GM19238 (cell line): ENCODE data around the gene ADM2.
A peak's percentile ranks its signal among the peaks of the same experiment; 100 is the strongest.
"Not testable (repeated sequence)": the region's sequence is repeated elsewhere in the genome, so short reads cannot be mapped to it uniquely, and the experiment has no call there.

Experiments
- DNase-seq: peaks from one replicate; pipeline ENCODE4 v3.0.0; 2011; ENCODE audit warnings: low spot score; ENCODE audit not compliant: insufficient read length

Gene ADM2

DNA sequence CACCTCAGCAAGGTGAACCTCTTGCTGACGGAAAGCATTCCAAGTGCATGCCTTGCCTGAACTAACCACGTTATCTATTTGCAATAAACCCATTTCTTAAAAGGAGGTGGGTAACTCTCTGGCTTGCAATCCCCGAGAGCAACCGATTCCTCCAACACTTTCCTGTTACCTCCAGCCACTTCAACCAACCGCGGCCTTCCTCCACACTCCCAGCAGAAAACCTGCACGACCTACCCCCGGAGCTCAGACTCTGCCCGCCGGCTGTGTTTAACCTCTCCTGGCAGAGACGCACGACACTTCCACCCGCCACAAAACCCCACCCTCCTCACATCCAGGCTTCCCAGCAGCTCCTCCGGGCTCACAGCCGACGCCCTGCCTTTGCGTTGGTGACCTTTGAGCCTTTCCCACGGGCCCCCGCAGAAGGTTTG lies 43.3 kb downstream of the ADM2 start:
- DNase-seq: no peak

DNA sequence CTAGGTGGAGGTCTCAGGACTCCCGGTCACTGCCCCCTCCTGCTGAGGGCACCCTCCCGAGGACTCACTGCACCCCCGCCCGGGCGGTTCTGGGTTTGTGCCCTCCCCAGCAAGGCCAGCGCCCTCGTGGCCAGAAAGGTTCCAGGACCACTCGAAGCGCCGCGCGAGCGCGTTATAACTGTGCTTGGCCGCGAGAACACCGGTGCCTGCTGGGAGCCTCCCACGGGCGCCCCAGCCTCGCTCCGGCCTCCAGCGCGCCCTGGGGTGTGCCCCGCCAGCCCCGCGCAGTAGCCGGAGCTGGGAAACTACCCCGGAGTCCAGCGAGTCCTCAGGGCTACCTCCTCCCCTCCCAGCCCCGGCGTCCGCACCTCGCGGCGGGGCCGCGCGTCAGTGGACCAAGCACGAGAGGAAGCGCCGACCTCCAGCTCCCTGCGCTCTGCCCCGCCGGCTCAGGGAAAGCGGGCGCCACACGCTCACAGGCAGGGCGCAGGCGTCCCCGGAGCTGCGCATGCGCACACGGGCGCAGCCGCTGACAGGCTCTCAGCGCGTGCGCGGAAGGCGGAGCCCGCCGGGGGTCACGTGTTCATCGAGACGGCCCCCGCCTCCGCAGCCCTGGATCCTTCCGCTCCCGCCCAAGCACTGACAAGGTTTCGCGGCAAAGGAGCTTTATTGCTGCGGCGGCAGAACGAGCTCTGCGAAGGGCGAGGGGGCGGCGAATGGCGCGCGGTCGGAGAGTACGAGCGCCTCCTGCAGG lies 43.9 kb downstream of the ADM2 start, which contains the start of gene SCO2:
Gene SCO2, minus strand, starts transcription at position 495 of the 754 bp plus-strand sequence. CDS start 1,187 bp downstream, outside the sequence.
- DNase-seq: peak; percentile 98

DNA sequence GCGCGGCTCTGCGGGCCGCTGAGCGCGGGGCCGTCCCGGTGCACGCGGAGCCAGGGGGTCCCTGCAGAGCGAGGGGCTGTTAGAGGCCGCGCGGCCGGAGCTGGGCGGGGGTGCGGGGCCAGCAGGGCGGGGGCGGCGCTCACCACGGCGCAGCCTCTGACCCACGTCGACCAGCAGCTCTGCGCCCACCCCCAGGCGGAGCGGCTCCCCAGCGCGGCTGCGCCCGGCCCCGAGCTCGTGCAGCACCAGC lies 44.4 kb downstream of the ADM2 start:
- DNase-seq: peak; percentile 57

DNA sequence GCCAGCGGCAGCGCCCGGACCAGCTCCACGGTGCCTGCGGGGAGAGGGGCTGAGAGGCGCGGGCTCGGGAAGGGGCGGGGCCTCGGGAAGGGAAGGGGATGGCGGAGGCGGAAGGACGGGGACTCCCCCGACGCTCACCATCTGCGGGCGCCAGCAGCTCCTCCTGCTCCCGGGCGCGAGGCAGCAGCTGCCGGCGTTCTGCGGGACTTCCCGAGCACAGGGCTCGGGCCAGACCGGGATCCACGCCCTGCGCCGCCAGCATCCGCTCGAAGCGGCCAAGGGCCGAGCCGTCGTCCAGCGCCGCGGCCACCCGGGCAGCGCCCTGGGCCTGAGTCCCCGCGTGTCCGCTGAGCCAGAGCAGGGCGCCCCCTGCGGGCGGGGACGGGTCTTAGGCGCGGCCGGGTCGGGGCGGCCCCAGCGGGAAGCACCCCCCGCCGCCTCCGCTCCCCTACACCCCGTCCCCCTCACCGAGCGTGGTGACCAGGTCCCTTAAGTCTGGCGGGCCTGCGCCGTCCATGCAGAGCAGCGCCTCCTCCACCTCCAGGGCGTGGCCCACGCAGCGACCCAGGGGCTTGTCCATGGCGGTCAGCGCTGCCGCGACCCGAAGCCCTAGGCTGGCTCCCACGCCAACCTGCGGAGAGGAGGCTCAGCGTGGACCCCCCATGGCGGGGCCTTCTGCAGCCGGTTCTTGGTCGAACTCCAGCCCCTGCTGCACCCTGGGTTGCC lies 44.9 kb downstream of the ADM2 start:
- peak; percentile 87 for DNase-seq

DNA sequence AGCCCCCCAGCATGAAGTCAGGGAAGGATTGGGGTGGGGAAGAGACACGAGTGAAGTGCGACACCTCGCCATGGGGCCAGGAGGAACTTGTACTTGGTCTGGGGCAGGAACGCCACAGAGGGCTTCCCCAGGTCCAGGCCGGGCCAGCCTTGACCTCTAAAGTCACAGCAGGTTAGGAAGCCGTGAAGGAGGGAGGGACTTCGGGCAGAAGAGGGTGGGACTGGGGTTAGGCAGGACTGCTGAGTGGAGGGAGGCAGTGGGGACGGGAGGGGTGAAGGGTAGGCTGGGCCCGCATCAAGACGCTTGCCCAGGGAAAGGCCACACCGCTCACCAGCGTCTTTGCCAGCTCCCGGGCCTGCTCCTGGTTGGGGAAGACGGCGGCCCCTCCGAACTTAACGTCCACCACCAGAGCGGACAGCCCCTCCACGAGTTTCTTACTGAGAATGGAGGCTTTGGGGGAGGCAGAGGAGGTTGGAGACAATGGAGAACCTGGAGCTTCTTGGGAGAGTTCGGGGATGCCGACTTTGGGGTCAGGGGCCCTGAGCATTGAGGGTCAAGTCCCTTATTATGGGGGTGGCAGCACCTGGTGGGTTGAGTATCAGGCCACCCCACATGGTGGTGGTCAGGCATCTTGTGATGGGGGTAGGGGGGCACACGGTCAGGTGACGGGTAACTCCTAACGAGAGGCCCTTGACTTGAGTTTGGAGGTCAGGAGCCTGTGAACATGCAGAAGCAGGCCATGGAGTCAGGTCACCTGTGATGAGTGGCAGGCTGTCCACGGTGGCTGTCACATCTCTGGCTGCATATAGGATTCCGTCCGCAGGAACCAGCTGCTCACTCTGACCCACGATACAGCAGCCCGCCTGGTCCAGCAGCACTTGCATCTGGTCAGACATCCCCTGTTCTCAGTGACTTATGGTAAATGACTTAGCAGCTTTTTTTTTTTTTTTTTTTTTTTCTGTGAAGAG lies 45.8 kb downstream of the ADM2 start:
- DNase-seq: peak; percentile 71

DNA sequence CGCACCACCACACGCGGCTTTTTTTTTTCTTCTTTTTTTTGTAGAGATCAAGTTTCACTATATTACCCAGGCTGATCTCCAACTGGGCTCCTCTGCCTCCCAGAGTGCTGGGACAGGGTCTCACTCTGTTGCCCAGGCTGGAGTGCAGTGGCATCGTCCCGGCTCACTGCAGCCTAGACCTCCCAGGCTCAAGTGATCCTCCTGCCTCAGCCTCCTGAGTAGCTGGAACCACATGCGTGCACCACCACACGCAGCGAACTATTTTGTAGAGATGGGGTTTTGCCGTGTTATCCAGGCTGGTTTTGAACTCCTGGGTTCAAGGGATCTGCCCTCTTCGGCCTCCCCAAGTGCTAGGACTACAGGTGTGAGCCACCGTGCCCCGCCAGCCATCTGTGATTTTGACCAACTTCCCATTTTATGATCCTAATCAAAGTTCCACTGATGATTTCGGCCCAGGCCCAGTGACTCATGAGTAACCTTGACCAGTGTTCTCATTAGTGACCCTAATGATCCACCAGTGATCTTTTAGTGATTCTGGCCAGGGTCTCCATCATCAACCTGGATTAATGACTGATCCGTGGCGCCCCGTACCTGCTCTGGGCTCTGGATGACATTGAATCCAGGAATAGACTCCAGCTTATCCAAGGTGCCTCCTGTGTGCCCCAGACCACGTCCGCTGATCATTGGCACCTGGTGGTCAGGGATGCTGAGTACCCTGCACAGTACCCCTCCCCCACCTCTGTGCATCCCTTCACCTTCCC lies 46.8 kb downstream of the ADM2 start:
- DNase-seq: no peak

DNA sequence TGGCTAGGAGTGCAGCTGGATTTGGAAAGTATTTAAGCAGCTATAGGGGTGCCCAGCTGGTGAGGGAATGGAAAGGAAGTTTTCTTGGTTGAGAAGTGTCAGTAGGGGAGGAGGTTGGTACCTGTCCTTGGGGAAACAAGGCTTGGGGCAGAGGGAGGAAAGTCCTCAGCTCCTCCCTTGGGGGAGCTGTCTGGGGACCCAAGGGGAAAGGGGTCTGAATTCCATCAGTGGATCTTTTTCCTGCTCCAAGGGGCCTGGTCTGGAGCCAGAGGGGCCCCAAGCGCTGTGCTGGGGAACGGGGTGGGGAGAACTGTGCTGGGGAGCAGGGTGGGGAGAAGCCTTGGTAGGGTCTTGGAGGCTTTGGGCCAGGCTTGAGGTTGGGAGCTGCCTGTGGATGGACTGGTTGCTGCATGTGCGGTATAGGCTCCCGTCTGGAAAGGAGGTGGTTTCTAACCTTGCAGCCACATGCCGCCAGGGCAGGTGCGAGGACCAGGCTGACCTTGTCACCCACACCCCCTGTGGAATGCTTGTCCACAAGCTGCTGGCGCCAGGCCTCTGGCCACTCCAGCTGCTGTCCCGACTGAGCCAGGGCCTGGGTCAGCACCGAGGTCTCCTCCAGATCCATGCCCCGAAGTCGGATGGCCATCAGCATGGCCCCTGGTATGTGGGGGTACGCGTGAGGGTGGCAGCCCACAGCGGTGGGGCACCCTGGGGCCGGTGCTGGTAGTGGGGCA lies 47.5 kb downstream of the ADM2 start:
- DNase-seq: no peak

DNA sequence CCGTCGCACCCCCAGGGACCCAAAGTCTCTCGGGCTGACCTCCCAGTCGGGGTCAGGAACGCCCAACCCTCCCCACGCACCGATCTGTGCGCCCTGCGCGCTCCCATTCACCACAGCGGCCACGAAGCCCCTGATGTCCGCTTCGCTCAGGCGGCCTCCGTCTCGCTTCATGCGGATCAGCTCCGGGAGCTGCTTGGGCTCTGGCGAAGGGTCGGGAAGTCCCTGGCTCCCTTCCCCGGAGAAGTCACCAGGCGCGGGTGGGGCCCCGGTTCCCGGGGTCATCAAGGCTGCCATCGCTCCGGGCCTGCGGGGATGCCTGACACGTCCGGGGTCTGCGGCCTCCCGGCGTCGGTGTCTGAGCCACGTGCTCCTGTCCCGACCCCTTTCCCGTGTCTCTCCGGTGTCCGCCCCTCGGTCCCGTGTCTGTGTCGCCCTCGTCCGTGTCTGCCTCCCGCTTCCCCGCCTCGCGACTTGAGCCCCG lies 48.1 kb downstream of the ADM2 start:
- DNase-seq: no peak

DNA sequence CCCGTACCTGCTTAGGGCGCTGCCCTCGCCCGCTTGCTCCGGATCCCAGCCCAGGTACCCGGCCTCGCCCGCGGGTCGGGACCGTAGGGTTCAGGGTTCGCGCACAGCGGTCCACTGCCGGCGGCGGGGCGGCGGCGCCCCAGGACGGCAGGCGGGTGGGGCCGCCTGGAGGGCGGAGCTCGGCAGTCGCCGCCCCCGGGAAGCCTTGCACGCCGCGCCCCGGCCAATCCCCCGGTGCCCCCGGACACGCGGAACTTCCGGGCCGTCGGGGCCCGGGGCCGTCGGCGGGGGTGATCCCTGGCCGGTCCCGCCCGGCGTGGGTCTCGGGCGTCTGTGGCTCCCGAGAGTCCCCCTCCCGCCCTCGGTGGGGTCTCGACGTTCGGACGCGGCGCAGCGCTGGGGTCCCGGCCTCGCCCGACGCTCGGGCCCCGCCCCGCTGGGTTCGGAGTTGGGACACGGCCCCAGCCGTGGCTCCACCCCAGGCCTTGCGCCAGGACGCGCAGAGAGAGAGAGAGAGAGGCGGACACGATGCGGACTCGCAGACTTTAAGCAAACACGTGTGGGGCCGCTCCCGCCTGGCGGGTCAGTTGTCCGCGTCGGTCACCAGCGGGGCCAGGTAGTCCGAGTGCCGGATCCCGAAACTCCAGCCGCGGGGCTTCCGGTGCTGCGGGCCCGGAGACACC lies 48.7 kb downstream of the ADM2 start, which contains the start of gene TYMP:
Gene TYMP, minus strand, starts transcription at position 116 of the 683 bp plus-strand sequence. CDS start 303 bp downstream, outside the sequence.
- DNase-seq: peak; percentile 71

DNA sequence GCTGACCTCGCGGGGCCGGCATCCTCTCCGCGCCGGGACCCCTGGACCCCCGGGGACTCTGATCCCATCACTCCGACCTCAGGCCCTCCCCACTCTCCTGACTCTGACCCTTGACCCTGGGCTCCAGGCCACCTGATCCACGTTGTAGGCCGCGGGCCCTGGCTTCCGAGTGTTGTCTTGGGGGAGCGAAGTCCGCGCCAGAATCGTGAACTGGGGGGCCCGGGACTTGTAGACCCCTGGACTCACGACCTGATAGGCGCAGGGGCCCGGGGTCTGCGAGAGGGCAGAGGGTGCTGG lies 49.2 kb downstream of the ADM2 start:
- DNase-seq: no peak

DNA sequence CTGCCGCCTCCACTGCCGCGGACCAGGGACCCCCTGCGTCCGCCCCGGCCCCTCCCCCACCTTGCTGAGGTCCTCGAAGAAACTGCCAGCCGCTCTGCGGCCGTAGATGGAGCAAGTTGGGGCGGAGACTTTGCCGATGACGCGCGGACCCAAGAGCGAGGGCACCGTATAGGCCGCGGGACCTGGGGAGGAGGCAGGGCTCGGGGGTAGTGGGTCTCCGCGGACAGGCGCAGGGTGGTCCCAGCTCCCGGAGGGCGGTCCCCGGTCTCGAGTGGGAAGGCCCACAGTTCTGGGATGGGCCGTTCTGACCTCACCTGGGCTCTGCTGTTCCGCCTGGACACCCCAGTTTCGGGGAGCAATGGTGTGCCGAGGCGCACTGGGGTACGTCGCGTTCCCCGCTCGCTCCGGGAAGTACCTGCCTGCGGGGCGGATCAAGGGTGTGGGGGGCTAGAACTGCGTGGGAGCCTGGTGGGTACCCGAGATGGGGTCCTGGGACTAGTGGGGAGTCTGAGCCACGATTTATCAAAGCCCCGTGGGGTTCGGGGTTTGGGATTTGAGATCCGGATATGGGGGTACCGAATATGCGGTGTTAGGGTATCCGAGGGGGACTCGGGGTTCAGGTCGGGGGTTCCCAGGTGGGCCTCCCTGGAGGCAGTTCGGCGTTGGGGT lies 49.7 kb downstream of the ADM2 start:
- DNase-seq: peak; percentile 76

DNA sequence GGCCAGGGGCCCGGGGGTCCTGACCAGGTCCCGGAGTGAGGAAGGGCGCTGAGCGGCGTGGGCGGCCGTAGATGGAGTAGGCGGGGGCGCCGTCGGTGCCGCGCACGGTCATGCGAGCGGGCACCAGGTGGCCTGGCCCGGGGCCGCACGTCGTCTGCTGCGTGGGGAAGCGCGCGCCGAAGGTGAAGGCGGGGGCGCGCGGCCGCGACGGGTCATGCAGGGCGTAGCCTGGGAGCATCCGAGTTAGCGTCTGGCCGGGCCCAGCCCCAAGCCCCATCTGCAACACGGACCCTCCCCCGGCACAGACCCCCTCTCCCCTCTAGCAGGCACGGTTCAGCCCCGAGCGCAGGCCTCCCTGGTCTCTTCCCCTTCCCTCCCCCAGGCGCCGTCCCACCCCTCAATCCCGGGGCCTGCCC lies 50.2 kb downstream of the ADM2 start:
- DNase-seq: peak; percentile 65

DNA sequence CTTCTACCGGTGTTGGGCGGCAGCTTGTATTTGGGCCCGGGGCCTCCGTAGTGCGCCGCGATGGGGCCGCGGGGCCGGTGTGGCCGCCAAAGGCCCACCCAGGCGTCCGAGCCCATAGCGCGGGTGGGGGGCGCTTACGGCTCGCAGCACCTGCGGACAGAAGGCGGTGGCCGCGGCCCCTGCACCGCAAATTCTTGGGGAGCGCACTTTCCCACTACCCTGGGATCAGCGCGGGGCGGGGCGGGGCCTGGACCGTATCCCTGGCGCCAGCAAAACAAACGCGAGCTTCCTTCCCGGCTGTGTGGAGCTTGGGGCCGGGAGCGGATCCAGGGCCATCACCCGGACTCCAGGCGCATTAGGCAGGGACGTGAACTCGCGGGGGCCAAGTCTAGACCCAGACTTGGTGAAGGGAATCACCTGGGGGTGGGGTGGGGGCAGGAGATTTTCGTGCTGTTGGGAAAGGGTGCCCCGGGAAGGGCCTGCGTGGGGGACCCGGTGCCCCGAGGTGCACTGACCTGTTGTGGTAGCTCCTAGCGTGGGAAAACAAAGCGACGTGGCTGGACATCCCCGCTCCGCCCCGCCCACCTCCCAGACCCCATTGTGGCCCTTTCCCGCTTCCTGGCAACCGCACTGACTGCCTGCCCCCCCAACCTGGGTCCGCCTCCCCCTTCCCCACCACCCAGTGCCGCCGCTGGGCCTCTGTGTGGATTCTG lies 50.8 kb downstream of the ADM2 start:
- DNase-seq: no peak

DNA sequence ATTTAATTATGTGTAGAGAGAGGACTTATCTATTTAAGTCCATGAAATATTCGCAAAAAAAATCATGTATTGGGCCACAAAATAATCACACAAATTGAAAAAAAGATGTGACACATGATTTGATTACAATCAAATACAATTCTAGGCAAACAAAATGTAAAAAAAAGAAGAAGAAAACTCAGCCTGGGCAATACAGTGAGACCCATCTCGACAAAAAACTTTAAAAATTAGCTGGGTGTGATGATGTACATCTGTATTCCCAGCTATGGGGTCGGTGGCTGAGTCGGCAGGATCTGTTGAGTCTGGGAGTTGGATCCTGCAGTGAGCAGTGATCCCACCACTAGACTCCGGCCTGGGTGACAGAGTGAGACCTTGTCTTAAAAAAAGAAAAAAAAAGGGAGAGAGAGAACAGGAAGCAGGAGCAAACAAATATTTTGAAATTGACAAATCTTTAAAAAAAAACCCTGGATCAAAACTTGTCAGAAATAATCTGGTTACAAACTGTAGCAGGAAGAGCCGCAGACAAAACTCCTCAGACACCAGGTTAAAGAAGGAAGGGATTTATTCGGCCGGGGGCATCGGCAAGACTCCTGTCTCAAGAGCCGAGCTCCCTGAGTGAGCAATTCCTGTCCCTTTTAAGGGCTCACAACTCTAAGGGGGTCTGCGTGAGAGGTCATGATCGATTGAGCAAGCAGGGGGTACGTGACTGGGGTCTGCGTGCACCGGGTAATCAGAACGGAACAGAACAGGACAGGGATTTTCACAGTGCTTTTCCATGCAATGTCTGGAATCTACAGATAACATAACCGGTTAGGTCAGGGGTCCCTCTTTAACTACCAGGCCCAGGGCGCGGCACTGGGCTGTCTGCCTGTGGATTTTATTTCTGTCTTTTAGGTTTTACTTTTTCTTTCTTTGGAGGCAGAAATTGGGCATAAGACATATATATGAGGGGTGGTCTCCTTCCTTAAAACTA lies 51.8 kb downstream of the ADM2 start:
- no peak for DNase-seq

DNA sequence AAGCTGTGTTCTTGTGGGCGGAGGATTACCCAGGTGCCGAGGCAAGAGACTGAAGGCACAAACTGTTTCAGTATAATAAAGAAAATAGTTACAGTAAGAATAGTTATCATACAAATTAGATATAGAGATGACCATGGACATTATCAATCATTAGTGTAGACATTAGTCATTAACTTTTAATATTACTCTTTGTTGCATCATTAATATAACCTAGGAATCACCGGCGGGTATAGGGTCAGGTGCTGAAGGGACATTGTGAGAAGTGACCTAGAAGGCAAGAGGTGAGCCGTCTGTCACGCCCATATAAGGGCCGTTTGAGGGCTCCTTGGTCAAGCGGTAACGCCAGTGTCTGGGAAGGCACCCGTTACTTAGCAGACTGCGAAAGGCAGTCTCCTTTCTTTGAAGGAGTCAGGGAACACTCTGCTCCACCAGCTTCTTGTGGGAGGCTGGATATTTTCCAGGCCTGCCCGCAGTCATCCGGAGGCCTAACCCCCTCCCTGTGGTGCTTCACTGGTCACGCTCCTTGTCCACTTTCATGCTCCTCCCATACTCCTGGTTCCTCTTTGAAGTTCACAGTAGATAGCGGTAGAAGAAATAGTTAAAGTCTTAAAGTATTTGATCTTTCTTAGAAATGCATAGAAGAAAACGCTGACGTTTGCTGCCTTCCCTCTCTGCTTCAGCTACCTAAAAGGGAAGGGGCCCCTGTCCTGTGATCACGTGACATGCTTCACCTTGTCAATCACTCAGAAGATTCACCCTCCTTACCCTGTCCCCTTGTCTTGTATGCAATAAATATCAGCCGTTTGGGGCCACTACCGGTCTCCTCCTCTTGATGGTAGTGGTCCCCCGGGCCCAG lies 52.7 kb downstream of the ADM2 start:
- not testable (repeated sequence) for DNase-seq

DNA sequence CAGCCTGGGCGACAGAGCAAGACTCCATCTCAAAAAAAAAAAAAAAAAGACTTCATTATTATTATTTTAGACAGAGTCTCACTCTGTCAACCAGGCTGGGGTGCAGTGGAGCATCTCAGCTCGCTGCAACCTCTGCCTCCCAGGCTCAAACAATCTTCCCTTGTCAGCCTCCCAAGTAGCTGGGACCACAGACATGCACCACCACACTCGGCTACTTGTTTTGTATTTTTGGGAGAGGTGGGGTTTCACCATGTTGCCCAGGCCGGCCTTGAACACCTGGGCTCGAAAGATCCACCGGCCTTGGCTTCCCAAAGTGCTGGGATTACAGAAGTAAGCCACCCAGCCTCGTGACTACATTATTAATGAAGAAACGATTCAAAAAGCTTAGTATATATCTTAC lies 53.8 kb downstream of the ADM2 start:
- no peak for DNase-seq
